SK-N-SH (cell line): ENCODE measurements around the gene FIGNL1. TPM values are rescaled to one million over a fixed set of nuclear protein-coding genes. Genes with fewer than 3 reads are reported as not detected.

Experiments
- CTCF ChIA-PET: fragments of 300-600, 350-600 bp; formaldehyde crosslinking; extraction: SDS; loops from one replicate; lab custom pipeline; 2021; lab: Yijun Ruan, JAX
- POLR2A ChIA-PET: fragments of 350-600 bp; sonication (Branson Sonifier 250); formaldehyde crosslinking; extraction: SDS; loops from one replicate; lab custom pipeline; 2020; ENCODE audit warnings: antibody characterized with exemption, inconsistent platforms; lab: Yijun Ruan, JAX
- DNase-seq: peaks from one replicate; pipeline ENCODE4 v3.0.0; 2012
- H2AFZ ChIP-seq: fragments of 200-600 bp; sonication (generic); 2 replicates; pipeline ENCODE4 v1.8.1; 2016; ENCODE audit warnings: antibody characterized with exemption, mild to moderate bottlenecking, low read depth
- H3F3A ChIP-seq: fragments of 200-600 bp; sonication (generic); replicated peaks from 2 replicates; pipeline ENCODE3; 2016; ENCODE audit warnings: antibody characterized with exemption, mild to moderate bottlenecking; ENCODE audit not compliant: insufficient read depth
- H3K27ac ChIP-seq, 2 experiments: fragments of 200-500 bp in 1 of 2; fragments of 200-600 bp in 1 of 2; sonication (Bioruptor generic) in 1 of 2; sonication (generic), shearing (Covaris generic) in 1 of 2; 2 replicates each; pipeline versions ENCODE4 v1.5.1 to v1.6.1; 2014 to 2016; ENCODE audit warnings: low read depth in 2 of 2, inconsistent platforms in 1 of 2, low read length in 1 of 2, mild to moderate bottlenecking in 1 of 2, mixed read lengths in 1 of 2
- H3K27me3 ChIP-seq: fragments of 200-600 bp; sonication (generic), shearing (Covaris generic); 2 replicates; pipeline ENCODE4 v1.6.1; 2016; ENCODE audit warnings: mixed run types; ENCODE audit not compliant: insufficient read depth
- H3K36me3 ChIP-seq, 2 experiments: fragments of 200-500 bp in 1 of 2; fragments of 200-600 bp in 1 of 2; sonication (Bioruptor generic) in 1 of 2; sonication (generic) in 1 of 2; replicated peaks in 1 of 2; 2 replicates each; pipeline versions ENCODE3 to v1.5.1; 2014 to 2016; ENCODE audit warnings: low read length in 1 of 2, mild to moderate bottlenecking in 1 of 2; ENCODE audit not compliant: insufficient read depth in 2 of 2, control insufficient read depth in 1 of 2
- H3K4me1 ChIP-seq, 2 experiments: fragments of 200-500 bp in 1 of 2; fragments of 200-600 bp in 1 of 2; sonication (Bioruptor generic) in 1 of 2; sonication (generic), shearing (Covaris generic) in 1 of 2; 2 replicates each; pipeline versions ENCODE4 v1.5.1 to v1.6.1; 2014 to 2016; ENCODE audit warnings: low read depth in 1 of 2, low read length in 1 of 2, mixed run types in 1 of 2; ENCODE audit not compliant: insufficient read depth in 2 of 2, control insufficient read depth in 1 of 2
- H3K4me2 ChIP-seq: fragments of 200-600 bp; sonication (generic), shearing (Covaris generic); 2 replicates; pipeline ENCODE4 v1.6.1; 2017; ENCODE audit warnings: mixed run types
- H3K4me3 ChIP-seq, 2 experiments: fragments of 200-500 bp in 1 of 2; fragments of 200-600 bp in 1 of 2; sonication (Bioruptor generic) in 1 of 2; sonication (generic), shearing (Covaris generic) in 1 of 2; 2 replicates each; pipeline versions ENCODE4 v1.5.1 to v1.8.1; 2014 to 2016; ENCODE audit warnings: low read depth in 2 of 2, inconsistent platforms in 1 of 2, low read length in 1 of 2, mild to moderate bottlenecking in 1 of 2, mixed read lengths in 1 of 2, moderate library complexity in 1 of 2
- H3K79me2 ChIP-seq: fragments of 200-600 bp; sonication (generic); 2 replicates; pipeline ENCODE4 v1.8.1; 2017; ENCODE audit warnings: mild to moderate bottlenecking; ENCODE audit not compliant: insufficient read depth
- H3K9ac ChIP-seq: fragments of 200-600 bp; sonication (generic); 2 replicates; pipeline ENCODE4 v1.6.1; 2017; ENCODE audit warnings: mixed run types
- H3K9me2 ChIP-seq: fragments of 200-600 bp; sonication (generic); 2 replicates; pipeline ENCODE4 v1.6.1; 2017; ENCODE audit warnings: mixed run types
- H3K9me3 ChIP-seq: fragments of 200-600 bp; sonication (generic); 2 replicates; pipeline ENCODE4 v1.6.1; 2017; ENCODE audit warnings: mixed run types, mild to moderate bottlenecking, moderate library complexity
- H4K20me1 ChIP-seq: fragments of 200-600 bp; sonication (generic); 2 replicates; pipeline ENCODE4 v1.6.1; 2017; ENCODE audit warnings: mild to moderate bottlenecking, mixed run types; ENCODE audit not compliant: insufficient read depth
- CHD2 ChIP-seq: fragments of 150-350 bp; IDR thresholded peaks from 2 replicates; pipeline ENCODE4 v1.6.1; 2018; ENCODE audit warnings: low read length; ENCODE audit not compliant: partially characterized antibody
- EP300 ChIP-seq, 2 experiments: IDR thresholded peaks; 2 replicates each; pipeline versions ENCODE4 v1.4.0 to v1.6.1; 2012; ENCODE audit warnings: borderline replicate concordance in 1 of 2, low read depth in 1 of 2, low read length in 1 of 2
- EZH2phosphoT487 ChIP-seq: fragments of 200-600 bp; sonication (generic); IDR thresholded peaks from 2 replicates; pipeline ENCODE4 v1.6.1; 2017; ENCODE audit warnings: low read depth, mixed run types, mild to moderate bottlenecking, antibody characterized with exemption, moderate library complexity, borderline replicate concordance
- GABPA ChIP-seq: IDR thresholded peaks from 2 replicates; pipeline ENCODE4 v1.4.0; 2012; ENCODE audit warnings: low read depth, mild to moderate bottlenecking
- GATA2 ChIP-seq: sonication (generic); formaldehyde crosslinking; IDR thresholded peaks from 2 replicates; pipeline ENCODE4 v1.5.0; 2020; ENCODE audit warnings: mild to moderate bottlenecking, missing genetic modification reagents
- MAX ChIP-seq: IDR thresholded peaks from 2 replicates; pipeline ENCODE4 v1.4.0; 2012; ENCODE audit warnings: low read depth
- MEF2A ChIP-seq: IDR thresholded peaks from 2 replicates; pipeline ENCODE4 v1.4.0; 2012; ENCODE audit warnings: low read depth, borderline replicate concordance
- RCOR1 ChIP-seq: fragments of 150-350 bp; IDR thresholded peaks from 2 replicates; pipeline ENCODE4 v1.6.1; 2017; ENCODE audit warnings: antibody characterized with exemption, low read length
- SIN3A ChIP-seq: IDR thresholded peaks from 2 replicates; pipeline ENCODE4 v1.6.1; 2012; ENCODE audit warnings: low read depth, mild to moderate bottlenecking, low read length, moderate library complexity, borderline replicate concordance
- TAF1 ChIP-seq: IDR thresholded peaks from 2 replicates; pipeline ENCODE4 v1.6.1; 2012; ENCODE audit warnings: low read depth, mild to moderate bottlenecking, low read length, moderate library complexity, borderline replicate concordance
- TEAD4 ChIP-seq: IDR thresholded peaks from 2 replicates; pipeline ENCODE4 v1.4.0; 2012; ENCODE audit warnings: mild to moderate bottlenecking, borderline replicate concordance; ENCODE audit not compliant: insufficient read depth
- USF1 ChIP-seq: IDR thresholded peaks from 2 replicates; pipeline ENCODE4 v1.4.0; 2012; ENCODE audit warnings: low read depth, borderline replicate concordance
- USF2 ChIP-seq: fragments of 150-350 bp; IDR thresholded peaks from 2 replicates; pipeline ENCODE4 v1.6.1; 2017; ENCODE audit warnings: antibody characterized with exemption, low read length, low read depth, borderline replicate concordance
- YY1 ChIP-seq: IDR thresholded peaks from 2 replicates; pipeline ENCODE4 v1.4.0; 2012; ENCODE audit warnings: low read depth, mild to moderate bottlenecking
- ZBTB33 ChIP-seq: IDR thresholded peaks from 2 replicates; pipeline ENCODE4 v1.4.0; 2012; ENCODE audit warnings: low read depth, borderline replicate concordance
- WGBS: methylation state at CpG from one replicate; pipeline ENCODE4 v1.1.6; 2017; ENCODE audit warnings: low lambda C conversion rate; 5-methylcytosine and 5-hydroxymethylcytosine counted together
- polyA plus RNA-seq, 3 experiments: library from polyadenylated mRNA; depleted of rRNA; stranded (reverse); fragments of >200 nt; gene quantifications; 2 replicates each; pipeline ENCODE4 v1.2.3, GENCODE V29; 2012

Gene FIGNL1
- polyA plus RNA-seq, 1 of the 3 experiments (the other 2 are of a cell fraction) = 6.7 TPM

- no peaks in the 10 kb centered on the region for H3K9me2 ChIP-seq
- H3K9ac ChIP-seq = no peak overlapping the region
- H3K4me1 ChIP-seq = peaks cover 0 to 35% of the 10 kb centered on the region in 2 experiments; a peak in 1 of 4 replicates
- ChIA-PET POLR2A (interaction anchor here (0.7 to 3.4 kb wide), 5 partner anchors 30 to 199 kb away, joined by 3 to 28 read pairs (median 18); no protein-coding TSS in a partner anchor), CTCF (interaction anchor here (0.6 to 8.9 kb wide), 64 partner anchors 8 to 694 kb away, joined by 3 to 157 read pairs (median 5); partner anchors contain the start of genes DDC and FIGNL1)
- peaks cover 6% of the 10 kb centered on the region; the same call in 1 of the 2 replicates for H3K27me3 ChIP-seq
- no peaks in the 10 kb centered on the region for H4K20me1 ChIP-seq
- H3K9me3 ChIP-seq = no peaks in the 10 kb centered on the region
- H3K36me3 ChIP-seq = peaks cover 0 to 8% of the 10 kb centered on the region in 2 experiments
- no peak overlapping the region for H2AFZ ChIP-seq
- no peak overlapping the region for H3K4me2 ChIP-seq
- H3K4me3 ChIP-seq = no peak overlapping the region
- 85% methylated on average over 11 of the region's 11 CpGs for WGBS
- 0 out of 2 replicates have a peak, but pooled peaks have one; percentile 18 for TF ChIP-seq RCOR1
- no peak for TF ChIP-seq YY1
- TF ChIP-seq EP300 (IDR thresholded peaks at IDR 0.05; ENCODE audit: borderline replicate concordance in 1 of 2, low read depth in 1 of 2, low read length in 1 of 2) = peak in 1 of 2 experiments; percentile 6; a peak in 1 of 4 replicates
- TF ChIP-seq CHD2 = no peak
- H3F3A ChIP-seq = no peaks in the 10 kb centered on the region
- no peak for DNase-seq
- H3K27ac ChIP-seq = peak overlapping the region in 1 of 2 experiments; percentile 88; a peak in 2 of 4 replicates
- H3K79me2 ChIP-seq = no peaks in the 10 kb centered on the region
These were observed 16.9 kb upstream of the FIGNL1 start for GRCh38 chr7:50466815-50467585.

- H2AFZ ChIP-seq = no peak overlapping the region
- H3K27me3 ChIP-seq = peaks cover 6% of the 10 kb centered on the region; the same call in 1 of the 2 replicates
- TF ChIP-seq USF2 (no peak), MAX (no peak), EZH2phosphoT487 (no peak), MEF2A (no peak), USF1 (no peak), GATA2 (CRISPR knock-in tag) (no peak), SIN3A (no peak), TAF1 (no peak), ZBTB33 (no peak), TEAD4 (no peak), GABPA (no peak)
- no peaks in the 10 kb centered on the region for H4K20me1 ChIP-seq
- no peak for DNase-seq
- no peaks in the 10 kb centered on the region for H3K79me2 ChIP-seq
- H3K4me3 ChIP-seq = no peak overlapping the region
- no peaks in the 10 kb centered on the region for H3F3A ChIP-seq
- H3K9me3 ChIP-seq = no peaks in the 10 kb centered on the region
- H3K4me2 ChIP-seq = no peak overlapping the region
- H3K9me2 ChIP-seq = no peaks in the 10 kb centered on the region
- no peak overlapping the region; a peak in 1 of 4 replicates for H3K27ac ChIP-seq
- ChIA-PET POLR2A (interaction anchor here (0.6 kb wide), 1 partner anchor 170 kb away, joined by 4 read pairs; no protein-coding TSS in a partner anchor), CTCF (interaction anchor here (0.6 to 1.9 kb wide), 8 partner anchors 14 to 698 kb away, joined by 3 to 8 read pairs (median 3); partner anchors contain the start of gene FIGNL1)
- WGBS = 73% methylated on average over 13 of the region's 13 CpGs
- no peak overlapping the region for H3K9ac ChIP-seq
- H3K4me1 ChIP-seq = peaks cover 0 to 15% of the 10 kb centered on the region in 2 experiments; a peak in 1 of 4 replicates
- H3K36me3 ChIP-seq = peaks cover 0 to 21% of the 10 kb centered on the region in 2 experiments
These were observed 12.9 kb upstream of the FIGNL1 start for GRCh38 chr7:50463035-50463434.
